Upper lobe of left lung (tissue), 4 donors: Measurements from ENCODE around the gene SIX4.

Experiments
- CTCF ChIP-seq, 6 experiments: fragments of 450-650 bp in 4 of 6; fragments of 200-600 bp in 2 of 6; sonication (generic) in 2 of 6; IDR thresholded peaks; one replicate each; pipeline ENCODE4 v1.5.1; 2016 to 2019; ENCODE audit warnings: antibody characterized with exemption in 6 of 6
- POLR2A ChIP-seq, 4 donors: fragments of 450-650 bp; IDR thresholded peaks; one replicate each; pipeline ENCODE4 v1.5.1; 2016 to 2017; ENCODE audit warnings: antibody characterized with exemption in 4 of 4, mild to moderate bottlenecking in 2 of 4
- POLR2AphosphoS5 ChIP-seq, 2 donors: sonication (generic); formaldehyde crosslinking; IDR thresholded peaks; one replicate each; pipeline ENCODE4 v1.5.1; 2017; ENCODE audit warnings: antibody characterized with exemption in 2 of 2

DNA sequence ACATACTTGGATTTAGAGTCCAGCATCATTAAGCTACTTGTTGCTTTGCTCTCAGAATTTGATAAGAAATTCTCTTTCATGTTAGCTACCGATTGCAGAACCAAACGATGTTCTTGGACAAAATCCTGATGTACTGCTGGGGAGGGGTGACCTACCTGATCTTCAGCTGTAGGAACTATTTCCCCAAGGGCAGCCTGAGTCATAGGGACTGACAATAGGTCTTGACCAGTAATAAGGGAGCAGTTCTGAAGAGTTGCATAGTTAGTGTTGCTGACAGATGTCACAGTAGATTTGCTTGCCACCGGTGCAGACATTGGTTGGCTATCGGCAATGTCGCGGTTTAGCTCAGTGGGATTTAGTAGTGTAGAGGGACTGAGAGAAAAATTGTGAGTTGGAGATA is 10.6 kb downstream of the SIX4 start:
- TF ChIP-seq CTCF (IDR thresholded peaks at IDR 0.05) (no peak), POLR2A (IDR thresholded peaks at IDR 0.05) (no peak), POLR2AphosphoS5 (IDR thresholded peaks at IDR 0.05) (no peak)
